ENCODE data around the gene VDR.

DNA sequence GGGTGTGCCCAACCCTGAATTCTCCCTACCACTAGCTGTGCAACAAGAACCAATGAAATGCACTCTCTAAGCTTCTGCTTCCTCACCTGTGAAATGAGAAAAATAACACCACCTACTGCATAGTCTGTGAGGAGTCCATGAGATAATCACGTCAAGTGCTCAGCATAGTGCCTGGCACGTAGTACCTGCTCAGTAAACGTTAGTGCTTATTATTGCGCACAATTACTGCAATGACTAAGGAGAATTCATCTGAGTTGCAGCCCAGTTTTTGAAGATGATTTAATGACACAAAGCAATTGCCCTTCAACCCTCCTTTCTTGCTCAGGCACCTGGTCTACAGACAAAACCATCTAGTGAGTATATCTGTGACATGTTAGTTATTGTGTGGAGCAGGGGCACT is 8.8 kb downstream of the VDR start:
- TF ChIP-seq, protein P1, sequence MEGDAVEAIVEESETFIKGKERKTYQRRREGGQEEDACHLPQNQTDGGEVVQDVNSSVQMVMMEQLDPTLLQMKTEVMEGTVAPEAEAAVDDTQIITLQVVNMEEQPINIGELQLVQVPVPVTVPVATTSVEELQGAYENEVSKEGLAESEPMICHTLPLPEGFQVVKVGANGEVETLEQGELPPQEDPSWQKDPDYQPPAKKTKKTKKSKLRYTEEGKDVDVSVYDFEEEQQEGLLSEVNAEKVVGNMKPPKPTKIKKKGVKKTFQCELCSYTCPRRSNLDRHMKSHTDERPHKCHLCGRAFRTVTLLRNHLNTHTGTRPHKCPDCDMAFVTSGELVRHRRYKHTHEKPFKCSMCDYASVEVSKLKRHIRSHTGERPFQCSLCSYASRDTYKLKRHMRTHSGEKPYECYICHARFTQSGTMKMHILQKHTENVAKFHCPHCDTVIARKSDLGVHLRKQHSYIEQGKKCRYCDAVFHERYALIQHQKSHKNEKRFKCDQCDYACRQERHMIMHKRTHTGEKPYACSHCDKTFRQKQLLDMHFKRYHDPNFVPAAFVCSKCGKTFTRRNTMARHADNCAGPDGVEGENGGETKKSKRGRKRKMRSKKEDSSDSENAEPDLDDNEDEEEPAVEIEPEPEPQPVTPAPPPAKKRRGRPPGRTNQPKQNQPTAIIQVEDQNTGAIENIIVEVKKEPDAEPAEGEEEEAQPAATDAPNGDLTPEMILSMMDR (IDR thresholded peaks at IDR 0.05): no peak
- TF ChIP-seq POLR2A (IDR thresholded peaks at IDR 0.05): no peak
